ENCODE data around the gene MTCL1. TPM values are rescaled to one million over a fixed set of nuclear protein-coding genes. Genes with fewer than 3 reads are reported as not detected.

MTCL1 gene
- polyA plus RNA-seq, 1 experiment, result 29.8 TPM

DNA sequence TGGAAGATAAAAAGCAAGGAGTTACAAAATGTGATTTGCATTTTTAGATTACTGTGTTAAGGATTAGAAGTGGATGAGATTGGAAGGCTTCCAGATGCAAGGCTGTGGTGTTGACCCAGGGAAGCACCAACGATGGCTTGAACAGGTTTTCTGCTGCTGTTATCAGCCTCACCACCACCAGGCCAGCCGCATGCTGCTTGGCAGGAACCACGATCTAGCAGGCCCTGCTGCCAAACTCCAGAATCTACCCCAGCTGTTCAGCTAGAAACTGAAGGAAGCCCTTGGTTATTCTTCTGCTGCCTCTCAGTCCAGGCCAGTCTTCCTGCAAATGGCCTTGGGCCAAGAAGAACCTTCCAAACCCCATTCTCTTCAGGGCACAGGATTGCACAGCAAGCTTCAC is 133.9 kb downstream of the MTCL1 start:
- POLR2A ChIA-PET, result no interaction called here
- no peak for DNase-seq (ENCODE audit: low read depth)

DNA sequence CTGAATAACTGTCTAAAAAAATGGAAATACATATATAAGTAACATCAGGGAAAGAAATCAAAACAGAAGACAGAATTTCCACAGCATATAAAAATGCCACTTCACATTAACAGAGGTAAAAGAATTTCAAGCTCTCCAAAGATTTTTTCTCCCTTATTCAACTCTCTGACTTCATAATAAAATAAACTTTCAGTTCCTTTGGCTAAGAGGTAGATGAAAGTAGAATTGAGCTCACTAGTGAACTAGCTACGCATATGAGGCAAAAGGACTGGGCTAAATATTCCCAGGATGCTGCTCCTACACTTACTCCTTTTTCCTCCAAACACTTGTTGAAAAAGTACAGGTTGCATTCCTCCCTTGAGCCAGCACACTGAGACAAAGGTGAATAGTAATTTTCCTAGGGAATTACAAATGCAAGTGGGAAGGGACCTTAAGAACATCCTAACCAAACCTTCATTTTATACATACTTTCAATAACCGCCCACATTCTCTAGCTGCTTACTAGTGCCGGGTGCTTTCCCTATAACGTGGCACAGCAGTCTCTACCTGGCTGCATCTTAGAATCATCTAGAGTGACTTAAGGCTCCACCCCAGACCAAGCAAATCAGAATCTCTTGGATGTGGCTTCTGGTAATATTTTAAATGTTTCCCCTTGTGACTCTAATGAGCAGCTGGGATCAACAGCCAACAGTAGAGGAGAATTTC is 136.6 kb downstream of the MTCL1 start:
- Histone ChIP-seq H3K36me3 (ENCODE audit: control insufficient read depth, insufficient read depth, low read length) (no peaks in the 10 kb centered on the region), H3K4me3 (ENCODE audit: low read depth, low read length) (no peak overlapping the region), H3K27me3 (ENCODE audit: control insufficient read depth, insufficient read depth, low read length) (no peaks in the 10 kb centered on the region)
- ChIA-PET CTCF (interaction anchor here (0.7 to 2.3 kb wide), 3 partner anchors 11 to 140 kb away, joined by 3 to 11 read pairs (median 6); no protein-coding TSS in a partner anchor), POLR2A (interaction anchor here (0.8 kb wide), 1 partner anchor 11 kb away, joined by 3 read pairs; no protein-coding TSS in a partner anchor)
- no peak for DNase-seq (ENCODE audit: low read depth)
- TF ChIP-seq, protein P1, sequence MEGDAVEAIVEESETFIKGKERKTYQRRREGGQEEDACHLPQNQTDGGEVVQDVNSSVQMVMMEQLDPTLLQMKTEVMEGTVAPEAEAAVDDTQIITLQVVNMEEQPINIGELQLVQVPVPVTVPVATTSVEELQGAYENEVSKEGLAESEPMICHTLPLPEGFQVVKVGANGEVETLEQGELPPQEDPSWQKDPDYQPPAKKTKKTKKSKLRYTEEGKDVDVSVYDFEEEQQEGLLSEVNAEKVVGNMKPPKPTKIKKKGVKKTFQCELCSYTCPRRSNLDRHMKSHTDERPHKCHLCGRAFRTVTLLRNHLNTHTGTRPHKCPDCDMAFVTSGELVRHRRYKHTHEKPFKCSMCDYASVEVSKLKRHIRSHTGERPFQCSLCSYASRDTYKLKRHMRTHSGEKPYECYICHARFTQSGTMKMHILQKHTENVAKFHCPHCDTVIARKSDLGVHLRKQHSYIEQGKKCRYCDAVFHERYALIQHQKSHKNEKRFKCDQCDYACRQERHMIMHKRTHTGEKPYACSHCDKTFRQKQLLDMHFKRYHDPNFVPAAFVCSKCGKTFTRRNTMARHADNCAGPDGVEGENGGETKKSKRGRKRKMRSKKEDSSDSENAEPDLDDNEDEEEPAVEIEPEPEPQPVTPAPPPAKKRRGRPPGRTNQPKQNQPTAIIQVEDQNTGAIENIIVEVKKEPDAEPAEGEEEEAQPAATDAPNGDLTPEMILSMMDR (IDR thresholded peaks at IDR 0.05; ENCODE audit: insufficient read depth, low read depth, low read length), result no peak

More for the DNA sequence above, 133.9 kb downstream of the MTCL1 start:
- TF ChIP-seq, protein P1 (IDR thresholded peaks at IDR 0.05; ENCODE audit: insufficient read depth, low read depth, low read length), result no peak
- no peaks in the 10 kb centered on the region for H3K27me3 ChIP-seq (ENCODE audit: control insufficient read depth, insufficient read depth, low read length)
- H3K36me3 ChIP-seq (ENCODE audit: control insufficient read depth, insufficient read depth, low read length), result no peaks in the 10 kb centered on the region
- H3K4me3 ChIP-seq (ENCODE audit: low read depth, low read length), result no peak overlapping the region
- CTCF ChIA-PET, result no interaction called here

DNA sequence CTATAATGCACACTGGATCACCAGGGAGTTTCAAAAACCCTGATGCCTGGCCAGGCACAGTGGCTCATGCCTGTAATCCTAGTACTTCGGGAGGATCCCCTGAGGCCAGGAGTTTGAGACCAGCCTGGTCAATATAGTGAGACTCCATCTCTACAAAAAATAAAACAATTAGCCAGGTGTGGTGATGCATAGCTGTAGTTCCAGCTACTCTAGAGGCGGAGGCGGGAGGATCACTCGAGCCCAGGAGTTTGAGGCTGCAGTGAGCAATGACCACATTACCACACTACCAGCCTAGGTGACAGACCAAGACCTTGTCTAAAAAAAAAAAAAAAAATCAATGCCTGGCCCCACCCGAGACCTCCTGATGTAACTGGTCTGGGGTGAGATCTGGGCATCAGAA is 137.2 kb downstream of the MTCL1 start:
- no peak overlapping the region for H3K4me3 ChIP-seq (ENCODE audit: low read depth, low read length)
- H3K27me3 ChIP-seq (ENCODE audit: control insufficient read depth, insufficient read depth, low read length), result no peaks in the 10 kb centered on the region
- H3K36me3 ChIP-seq (ENCODE audit: control insufficient read depth, insufficient read depth, low read length), result no peaks in the 10 kb centered on the region
- CTCF ChIA-PET, result interaction anchor here (0.7 to 2.3 kb wide), 4 partner anchors 11 to 145 kb away, joined by 3 to 11 read pairs (median 4); no protein-coding TSS in a partner anchor
- no peak for DNase-seq (ENCODE audit: low read depth)
- TF ChIP-seq, protein P1 (IDR thresholded peaks at IDR 0.05; ENCODE audit: insufficient read depth, low read depth, low read length), result no peak
- POLR2A ChIA-PET, result interaction anchor here (0.8 kb wide), 1 partner anchor 11 kb away, joined by 3 read pairs; no protein-coding TSS in a partner anchor

DNA sequence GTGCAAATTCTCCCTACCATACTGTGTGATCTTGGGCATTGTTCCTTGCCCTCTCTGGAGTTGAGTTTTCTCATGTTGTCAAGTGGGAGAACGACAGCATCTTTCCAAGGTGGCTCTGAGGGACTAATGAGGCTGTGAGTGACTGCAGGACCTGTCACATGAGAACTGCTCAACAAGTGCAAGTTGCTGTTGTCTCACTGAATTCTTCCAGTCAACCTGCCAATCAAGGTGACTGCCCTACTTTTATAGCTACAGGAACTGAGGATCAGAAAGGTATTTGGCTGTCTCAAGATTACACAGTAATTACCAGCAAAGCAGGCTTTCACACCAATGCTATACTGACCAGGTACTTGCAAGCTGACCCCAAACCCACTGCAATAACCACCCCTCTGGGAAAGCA is 137.6 kb downstream of the MTCL1 start:
- Histone ChIP-seq H3K4me3 (ENCODE audit: low read depth, low read length) (no peak overlapping the region), H3K27me3 (ENCODE audit: control insufficient read depth, insufficient read depth, low read length) (no peaks in the 10 kb centered on the region), H3K36me3 (ENCODE audit: control insufficient read depth, insufficient read depth, low read length) (no peaks in the 10 kb centered on the region)
- POLR2A ChIA-PET, result no interaction called here
- TF ChIP-seq, protein P1 (IDR thresholded peaks at IDR 0.05; ENCODE audit: insufficient read depth, low read depth, low read length), result no peak
- CTCF ChIA-PET, result interaction anchor here (1.6 to 2.3 kb wide), 3 partner anchors 12 to 145 kb away, joined by 3 to 11 read pairs (median 6); no protein-coding TSS in a partner anchor
- DNase-seq (ENCODE audit: low read depth), result no peak

DNA sequence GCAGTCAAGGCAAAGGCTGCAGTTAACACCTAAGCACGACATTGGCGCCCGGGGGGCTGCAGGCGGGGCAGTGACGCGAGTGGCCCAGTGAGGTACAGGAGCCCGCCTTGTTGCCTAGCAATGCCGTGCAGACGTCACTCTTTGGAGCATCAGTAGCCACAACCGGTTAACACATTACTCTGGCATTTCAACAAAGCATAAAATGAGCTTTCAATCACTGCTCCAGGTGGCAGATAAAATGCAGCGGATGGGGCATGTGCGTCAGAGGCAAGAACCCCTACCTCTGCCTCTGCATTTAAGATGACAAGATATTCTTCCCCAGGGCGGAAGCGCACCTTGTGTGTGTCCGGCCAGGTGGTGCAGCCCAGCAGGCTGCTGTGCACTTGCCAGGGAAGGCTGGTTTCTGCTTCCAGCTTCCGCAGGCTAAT is 139.4 kb downstream of the MTCL1 start:
- no peaks in the 10 kb centered on the region for H3K36me3 ChIP-seq (ENCODE audit: control insufficient read depth, insufficient read depth, low read length)
- TF ChIP-seq, protein P1 (IDR thresholded peaks at IDR 0.05; ENCODE audit: insufficient read depth, low read depth, low read length), result no peak
- ChIA-PET POLR2A (no interaction called here), CTCF (no interaction called here)
- no peak for DNase-seq (ENCODE audit: low read depth)
- H3K4me3 ChIP-seq (ENCODE audit: low read depth, low read length), result no peak overlapping the region
- no peaks in the 10 kb centered on the region for H3K27me3 ChIP-seq (ENCODE audit: control insufficient read depth, insufficient read depth, low read length)

Data from BJ (cell line).